Caco-2 (cell line): ENCODE results near the gene ZCCHC9. TPM values are rescaled to one million over a fixed set of nuclear protein-coding genes. Genes with fewer than 3 reads are reported as not detected.
A peak's percentile ranks its signal among the peaks of the same experiment; 100 is the strongest.

Experiments
- BruUV-seq: library from RNA; stranded (reverse); fragments of 400-500 nt; replicated peaks from 2 replicates; lab custom pipeline; 2021; lab: Mats Ljungman, UMichigan
- CTCF ChIA-PET: fragments of 300-600 bp; sonication (Branson Sonifier 250); formaldehyde crosslinking; loops from one replicate; lab custom pipeline; 2022; ENCODE audit warnings: antibody characterized with exemption; lab: Charles Lee
- POLR2A ChIA-PET: fragments of 300-600 bp; sonication (Branson Sonifier 250); formaldehyde crosslinking; loops from one replicate; lab custom pipeline; 2022; ENCODE audit warnings: antibody characterized with exemption; lab: Charles Lee
- DNase-seq, 2 experiments: peaks; one replicate each; pipeline versions ENCODE4 v3.0.0 to v3.0.0-alpha.2; 2020 to 2022
- H3K27me3 ChIP-seq: replicated peaks from 2 replicates; pipeline ENCODE4 v1.6.0; 2011; ENCODE audit warnings: low read length; ENCODE audit not compliant: control insufficient read depth, insufficient read depth
- H3K36me3 ChIP-seq: 2 replicates; pipeline ENCODE4 v1.5.1; 2011; ENCODE audit warnings: low read length; ENCODE audit not compliant: control insufficient read depth, insufficient read depth
- H3K4me1 ChIP-seq: fragments of 250-450 bp; sonication (Bioruptor Pico); 2 replicates; pipeline ENCODE4 v1.5.1; 2020; ENCODE audit warnings: mild to moderate bottlenecking
- H3K4me3 ChIP-seq: 2 replicates; pipeline ENCODE4 v1.5.1; 2011; ENCODE audit warnings: low read depth, mild to moderate bottlenecking, control low read depth, low read length
- H3K9me3 ChIP-seq: fragments of 250-450 bp; sonication (Bioruptor Pico); 2 replicates; pipeline ENCODE4 v1.5.1; 2020; ENCODE audit warnings: mild to moderate bottlenecking, moderate library complexity
- H3K27ac Mint-ChIP-seq: one replicate; pipeline ENCODE4 v1.8.0; 2022; ENCODE audit warnings: mixed read lengths; ENCODE audit not compliant: unreplicated experiment
- H3K27me3 Mint-ChIP-seq: one replicate; pipeline ENCODE4 v1.8.0; 2022; ENCODE audit warnings: mixed read lengths; ENCODE audit not compliant: insufficient read depth, unreplicated experiment
- H3K36me3 Mint-ChIP-seq: one replicate; pipeline ENCODE4 v1.8.0; 2022; ENCODE audit warnings: mild to moderate bottlenecking, mixed read lengths; ENCODE audit not compliant: insufficient read depth, unreplicated experiment
- H3K4me1 Mint-ChIP-seq: one replicate; pipeline ENCODE4 v1.8.0; 2022; ENCODE audit warnings: low read depth, mixed read lengths; ENCODE audit not compliant: unreplicated experiment
- H3K4me3 Mint-ChIP-seq: one replicate; pipeline ENCODE4 v1.8.0; 2022; ENCODE audit warnings: mild to moderate bottlenecking, moderate library complexity, mixed read lengths; ENCODE audit not compliant: unreplicated experiment
- H3K9me3 Mint-ChIP-seq: one replicate; pipeline ENCODE4 v1.8.0; 2022; ENCODE audit warnings: mixed read lengths; ENCODE audit not compliant: unreplicated experiment
- CTCF ChIP-seq, 2 experiments: fragments of 200-600 bp in 1 of 2; IDR thresholded peaks; 1 replicate in 1 of 2; 2 replicates in 1 of 2; pipeline versions ENCODE4 v1.5.1 to v1.8.0; 2011 to 2022; ENCODE audit warnings: antibody characterized with exemption in 1 of 2, control low read depth in 1 of 2, inconsistent platforms in 1 of 2, low read depth in 1 of 2, low read length in 1 of 2, mild to moderate bottlenecking in 1 of 2, moderate library complexity in 1 of 2; ENCODE audit not compliant: insufficient read depth in 1 of 2, severe bottlenecking in 1 of 2, unreplicated experiment in 1 of 2
- intact Hi-C: fragments of 100-400 bp; cut with micrococcal nuclease; formaldehyde crosslinking; loops from one replicate; pipeline ENCODE4 v1.10.0; 2022; ENCODE audit not compliant: unreplicated experiment
- total RNA-seq: library from RNA; stranded (reverse); gene quantifications from 2 replicates; pipeline ENCODE4 v1.2.3, GENCODE V29; 2022

Gene ZCCHC9
- total RNA-seq, 1 experiment from 2014 or later, result 82.2 TPM

GRCh38 chr5:81297531-81297930 lies 3.9 kb upstream of the ZCCHC9 start:
- ChIA-PET CTCF (no interaction called here), POLR2A (no interaction called here)
- no peak overlapping the region for H3K4me3 Mint-ChIP-seq
- no peak for DNase-seq
- H3K4me1 Mint-ChIP-seq, result peaks cover 14% of the 10 kb centered on the region
- Histone ChIP-seq H3K27me3 (no peaks in the 10 kb centered on the region), H3K36me3 (no peaks in the 10 kb centered on the region; the same call in 1 of the 2 replicates), H3K9me3 (peaks cover 12% of the 10 kb centered on the region; the same call in 1 of the 2 replicates), H3K4me1 (peaks cover 13% of the 10 kb centered on the region), H3K4me3 (no peak overlapping the region)
- H3K27me3 Mint-ChIP-seq, result no peaks in the 10 kb centered on the region
- intact Hi-C loops, result no loop called here
- BruUV-seq, result no TSS peak
- H3K9me3 Mint-ChIP-seq, result peaks cover 18% of the 10 kb centered on the region
- TF ChIP-seq CTCF (IDR thresholded peaks at IDR 0.05; ENCODE audit: insufficient read depth in 1 of 2, low read depth in 1 of 2, low read length in 1 of 2, severe bottlenecking in 1 of 2, unreplicated experiment in 1 of 2), result no peak
- peaks cover 30% of the 10 kb centered on the region for H3K36me3 Mint-ChIP-seq
- no peak overlapping the region for H3K27ac Mint-ChIP-seq

- Mint-ChIP-seq H3K27ac (peak overlapping the region; percentile 93), H3K27me3 (no peaks in the 10 kb centered on the region), H3K4me1 (peaks cover 14% of the 10 kb centered on the region), H3K9me3 (no peaks in the 10 kb centered on the region), H3K36me3 (peaks cover 29% of the 10 kb centered on the region), H3K4me3 (peak overlapping the region; percentile 91)
- no peak for TF ChIP-seq CTCF (IDR thresholded peaks at IDR 0.05; ENCODE audit: insufficient read depth in 1 of 2, low read depth in 1 of 2, low read length in 1 of 2, severe bottlenecking in 1 of 2, unreplicated experiment in 1 of 2)
- H3K4me1 ChIP-seq, result peaks cover 18% of the 10 kb centered on the region
- peak overlapping the region; percentile 86 for H3K4me3 ChIP-seq
- ChIA-PET POLR2A (no interaction called here), CTCF (interaction anchor here (1.4 kb wide), 1 partner anchor 71 kb away, joined by 5 read pairs; no protein-coding TSS in a partner anchor)
- H3K27me3 ChIP-seq, result no peaks in the 10 kb centered on the region
- TSS peak; percentile 70 for BruUV-seq
- peaks cover 3% of the 10 kb centered on the region for H3K36me3 ChIP-seq
- H3K9me3 ChIP-seq, result no peaks in the 10 kb centered on the region
- intact Hi-C loops, result loop anchor here (1.0 kb wide), 1 partner anchor 70 kb away; no protein-coding TSS in a partner anchor
- DNase-seq, result no peak
Observed at GRCh38 chr5:81300921-81301270, 491 bp upstream of the ZCCHC9 start.

GRCh38 chr5:81302596-81302995 lies 1.2 kb downstream of the ZCCHC9 start:
- CTCF ChIA-PET, result interaction anchor here (0.6 to 1.5 kb wide), 4 partner anchors 8 to 863 kb away, joined by 3 to 4 read pairs (median 3); no protein-coding TSS in a partner anchor
- no peaks in the 10 kb centered on the region for H3K27me3 Mint-ChIP-seq

More at GRCh38 chr5:81302596-81302995, 1.2 kb downstream of the ZCCHC9 start:
- no peaks in the 10 kb centered on the region for H3K27me3 ChIP-seq
- H3K4me3 ChIP-seq, result peak overlapping the region; percentile 86
- H3K9me3 ChIP-seq, result no peaks in the 10 kb centered on the region
- no peaks in the 10 kb centered on the region for H3K9me3 Mint-ChIP-seq
- peak overlapping the region; percentile 91 for H3K4me3 Mint-ChIP-seq
- TF ChIP-seq CTCF (IDR thresholded peaks at IDR 0.05; ENCODE audit: insufficient read depth in 1 of 2, low read depth in 1 of 2, low read length in 1 of 2, severe bottlenecking in 1 of 2, unreplicated experiment in 1 of 2), result no peak
- no TSS peak for BruUV-seq
- H3K4me1 Mint-ChIP-seq, result peaks cover 8% of the 10 kb centered on the region
- POLR2A ChIA-PET, result interaction anchor here (0.6 kb wide), 1 partner anchor 97 kb away, joined by 6 read pairs; no protein-coding TSS in a partner anchor
- H3K4me1 ChIP-seq, result peaks cover 18% of the 10 kb centered on the region
- no peak for DNase-seq
- peak overlapping the region; percentile 93 for H3K27ac Mint-ChIP-seq
- peaks cover 24% of the 10 kb centered on the region for H3K36me3 Mint-ChIP-seq
- intact Hi-C loops, result no loop called here
- H3K36me3 ChIP-seq, result peaks cover 3% of the 10 kb centered on the region
